SW 1271 (cell line): ENCODE measurements around the gene CNOT2.
"Not testable (repeated sequence)": the region's sequence is repeated elsewhere in the genome, so short reads cannot be mapped to it uniquely, and the experiment has no call there.

Source experiments
- DNase-seq, 2 experiments: peaks; one replicate each; lab custom pipeline; 2025; lab: John Stamatoyannopoulos, UW

CNOT2 gene

GRCh38 chr12:70304684-70305555 is 61.7 kb downstream of the CNOT2 start:
- not testable (repeated sequence) for DNase-seq

GRCh38 chr12:70305794-70306193 is 62.6 kb downstream of the CNOT2 start:
- DNase-seq, result no peak

DNA sequence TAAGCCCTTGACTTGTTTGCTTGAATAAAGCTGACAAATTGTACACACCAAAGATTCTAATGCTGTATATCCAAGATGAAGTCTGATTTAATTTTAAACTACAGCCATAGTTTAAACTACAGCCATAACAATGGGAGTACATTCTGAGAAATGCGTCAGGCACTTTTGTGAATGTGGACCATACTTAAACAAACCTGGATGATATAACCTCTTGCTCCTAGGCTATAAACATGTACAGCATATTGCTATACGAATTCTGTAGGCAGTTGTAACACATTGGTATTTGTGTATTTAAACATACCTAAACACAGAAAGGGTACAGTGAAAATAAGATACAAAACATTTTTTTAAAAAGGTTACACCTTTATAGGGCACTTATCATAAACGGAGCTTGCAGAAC is 63.4 kb downstream of the CNOT2 start:
- DNase-seq, result no peak

DNA sequence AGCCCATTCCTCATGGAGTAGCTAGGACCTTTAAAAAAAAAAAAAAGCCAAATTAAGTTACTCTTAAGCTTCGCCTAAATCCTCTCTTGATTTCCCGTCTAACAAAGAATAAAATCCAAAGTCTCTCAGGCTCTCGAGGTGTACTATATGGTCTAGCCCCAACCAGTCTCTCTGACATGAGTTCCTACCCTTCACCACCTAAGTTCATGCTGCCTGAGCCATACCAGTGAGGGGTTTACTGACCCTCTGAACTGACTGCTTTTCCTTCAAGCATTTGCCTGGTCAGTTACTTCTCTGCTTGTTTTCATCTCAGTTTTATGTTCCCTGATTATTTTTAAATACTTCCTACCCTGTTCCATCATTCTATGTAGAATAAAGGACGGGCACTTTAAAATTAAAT is 64.6 kb downstream of the CNOT2 start:
- no peak for DNase-seq

- no peak for DNase-seq
Measured at GRCh38 chr12:70309348-70309747, 66.1 kb downstream of the CNOT2 start.

DNA sequence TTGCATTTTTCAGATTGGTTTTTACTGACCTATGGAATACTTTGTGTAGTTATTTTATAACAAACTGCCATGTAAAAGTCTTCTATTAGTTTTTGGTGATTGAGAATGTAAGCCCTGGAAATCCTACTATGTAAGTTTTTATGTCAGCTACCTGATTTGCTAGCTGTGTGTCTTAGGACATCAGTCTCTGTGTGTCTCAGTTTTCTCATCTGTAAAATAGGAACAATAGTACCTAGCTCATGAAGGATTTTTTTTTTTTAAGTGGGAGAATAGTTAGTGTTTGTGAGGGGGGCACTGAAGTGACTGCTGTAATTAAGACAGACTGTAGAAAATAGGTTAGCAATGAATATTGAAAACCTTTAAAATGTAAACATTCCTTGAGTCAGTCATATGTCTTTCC is 70.9 kb downstream of the CNOT2 start:
- DNase-seq, result no peak

DNA sequence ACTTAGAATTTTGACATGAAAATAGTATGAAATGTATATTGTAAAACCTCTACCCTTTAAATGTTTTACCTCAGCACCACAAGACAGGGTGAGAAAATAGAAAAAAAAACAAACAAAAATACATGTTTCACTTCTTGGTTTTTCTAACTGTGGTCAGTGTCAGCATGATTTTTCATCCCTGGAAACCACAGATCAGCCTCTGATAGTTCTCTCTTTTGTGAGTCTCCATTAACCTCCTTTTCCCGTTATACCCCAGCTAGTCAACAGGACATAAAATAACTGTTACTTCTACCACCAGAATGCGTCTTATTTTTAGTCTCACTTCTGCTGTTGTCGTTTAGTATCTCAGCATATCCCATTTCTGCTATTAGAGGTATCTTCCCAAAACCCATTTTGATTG is 74.5 kb downstream of the CNOT2 start:
- DNase-seq, result no peak

DNA sequence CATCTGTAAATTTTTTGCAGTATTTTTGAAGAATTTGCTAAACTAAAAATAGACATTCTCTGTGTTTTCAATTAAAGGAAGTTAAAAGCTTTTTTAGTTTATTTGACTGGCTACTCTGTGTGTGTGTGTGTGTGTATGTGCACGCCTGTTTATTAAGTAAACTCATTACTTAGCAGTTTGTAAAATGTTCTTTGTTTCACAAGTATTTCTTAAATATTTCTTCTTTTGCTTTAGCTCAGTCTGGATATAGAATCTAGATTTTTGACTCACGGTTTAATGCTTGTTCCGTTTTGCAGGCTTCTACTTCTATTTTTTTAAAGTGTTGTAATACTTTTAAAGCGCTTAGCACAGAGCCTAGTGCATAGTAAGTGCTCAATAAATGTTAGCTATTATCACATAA is 76.4 kb downstream of the CNOT2 start:
- DNase-seq, result no peak

DNA sequence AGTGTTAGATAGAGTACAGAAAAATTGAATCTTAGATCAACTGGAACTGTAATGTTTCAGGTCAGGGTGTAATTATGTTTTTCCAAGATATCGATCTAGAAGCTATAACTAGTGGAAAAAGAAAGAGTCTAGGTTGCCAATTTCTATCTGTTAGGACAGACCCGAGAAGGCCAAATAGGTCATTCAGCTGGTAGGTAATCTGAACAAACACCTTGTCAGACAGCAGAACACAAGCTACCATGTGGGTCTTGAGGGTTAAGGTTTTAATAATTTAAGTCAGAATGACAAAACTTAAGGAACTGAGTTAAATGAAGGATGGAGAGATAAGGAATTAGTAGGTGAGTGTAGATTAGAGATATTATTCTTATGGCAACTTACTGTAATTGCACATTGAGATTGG is 78.0 kb downstream of the CNOT2 start:
- no peak for DNase-seq

GRCh38 chr12:70327541-70327940 is 84.3 kb downstream of the CNOT2 start:
- DNase-seq, result no peak

DNA sequence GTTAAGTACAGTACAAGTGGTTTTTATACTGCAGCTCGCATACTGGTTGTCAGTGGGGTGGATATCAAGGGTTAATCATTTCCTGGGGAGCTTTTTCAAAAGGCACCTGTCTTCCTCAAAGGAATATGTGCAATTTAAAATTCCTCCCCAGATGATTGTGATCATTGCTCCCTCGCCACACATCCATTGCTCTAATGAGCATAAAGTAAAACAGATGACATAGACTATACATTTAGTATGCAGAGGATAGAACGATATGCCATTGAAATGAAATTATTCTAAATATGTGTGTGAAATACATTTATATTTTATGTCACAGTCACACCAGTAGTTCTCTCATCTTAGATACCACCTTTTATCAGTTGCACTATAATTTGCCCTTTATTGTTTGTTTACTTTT is 86.5 kb downstream of the CNOT2 start:
- DNase-seq, result no peak

- no peak for DNase-seq
Measured at GRCh38 chr12:70330158-70330557, 86.9 kb downstream of the CNOT2 start.

DNA sequence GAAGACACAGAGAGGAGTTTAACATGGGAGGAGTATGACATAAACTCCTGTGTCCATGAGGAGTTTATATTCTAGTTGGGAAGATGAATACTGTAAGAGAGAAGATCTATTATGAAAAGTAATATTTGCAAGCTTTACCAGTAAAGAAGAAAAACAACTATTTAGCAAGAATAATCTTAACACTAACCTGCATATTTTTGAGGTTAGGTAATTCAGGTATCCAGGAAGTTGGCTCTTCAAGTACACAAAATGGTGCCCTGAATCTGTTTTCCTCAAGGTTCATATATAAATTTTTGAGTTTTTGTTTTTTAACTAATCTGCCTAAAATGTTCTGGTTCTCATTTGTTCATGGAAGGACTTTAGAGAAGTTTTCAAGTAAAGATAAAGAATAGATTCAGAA is 89.0 kb downstream of the CNOT2 start:
- DNase-seq, result no peak

GRCh38 chr12:70334742-70335141 is 91.5 kb downstream of the CNOT2 start:
- DNase-seq, result no peak

DNA sequence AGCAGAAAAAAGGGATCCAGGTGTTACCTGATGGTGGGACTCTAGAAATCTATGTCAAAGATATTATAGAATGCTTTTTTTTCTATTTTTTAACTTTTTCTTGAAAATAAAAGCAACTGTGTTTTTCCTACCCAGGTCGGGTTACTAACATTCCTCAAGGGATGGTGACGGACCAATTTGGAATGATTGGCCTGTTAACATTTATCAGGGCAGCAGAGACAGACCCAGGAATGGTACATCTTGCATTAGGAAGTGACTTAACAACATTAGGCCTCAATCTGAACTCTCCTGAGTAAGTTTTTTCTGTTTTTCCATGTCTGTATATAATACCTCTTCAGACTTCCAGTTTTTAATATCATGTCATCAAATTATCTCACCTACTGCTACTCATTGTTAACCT is 95.3 kb downstream of the CNOT2 start:
- DNase-seq, result no peak

DNA sequence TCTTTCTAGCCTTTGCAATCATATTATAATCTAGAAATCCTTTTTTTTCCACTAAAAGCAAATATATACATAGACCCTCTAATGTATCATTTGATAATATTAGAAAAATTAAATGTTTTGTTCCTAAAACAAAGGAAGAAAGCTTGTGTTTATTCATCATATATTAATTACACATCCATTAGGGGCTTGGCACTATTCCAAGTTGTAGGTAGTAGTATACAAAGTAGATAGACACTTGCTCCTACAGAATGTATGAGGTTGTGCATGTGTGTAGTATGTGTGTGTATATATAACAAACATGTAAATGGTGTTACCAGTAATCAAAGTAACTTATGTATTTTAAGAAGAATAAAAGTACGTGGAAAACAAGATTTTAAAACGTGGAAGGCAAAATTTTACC is 107.8 kb downstream of the CNOT2 start:
- no peak for DNase-seq

DNA sequence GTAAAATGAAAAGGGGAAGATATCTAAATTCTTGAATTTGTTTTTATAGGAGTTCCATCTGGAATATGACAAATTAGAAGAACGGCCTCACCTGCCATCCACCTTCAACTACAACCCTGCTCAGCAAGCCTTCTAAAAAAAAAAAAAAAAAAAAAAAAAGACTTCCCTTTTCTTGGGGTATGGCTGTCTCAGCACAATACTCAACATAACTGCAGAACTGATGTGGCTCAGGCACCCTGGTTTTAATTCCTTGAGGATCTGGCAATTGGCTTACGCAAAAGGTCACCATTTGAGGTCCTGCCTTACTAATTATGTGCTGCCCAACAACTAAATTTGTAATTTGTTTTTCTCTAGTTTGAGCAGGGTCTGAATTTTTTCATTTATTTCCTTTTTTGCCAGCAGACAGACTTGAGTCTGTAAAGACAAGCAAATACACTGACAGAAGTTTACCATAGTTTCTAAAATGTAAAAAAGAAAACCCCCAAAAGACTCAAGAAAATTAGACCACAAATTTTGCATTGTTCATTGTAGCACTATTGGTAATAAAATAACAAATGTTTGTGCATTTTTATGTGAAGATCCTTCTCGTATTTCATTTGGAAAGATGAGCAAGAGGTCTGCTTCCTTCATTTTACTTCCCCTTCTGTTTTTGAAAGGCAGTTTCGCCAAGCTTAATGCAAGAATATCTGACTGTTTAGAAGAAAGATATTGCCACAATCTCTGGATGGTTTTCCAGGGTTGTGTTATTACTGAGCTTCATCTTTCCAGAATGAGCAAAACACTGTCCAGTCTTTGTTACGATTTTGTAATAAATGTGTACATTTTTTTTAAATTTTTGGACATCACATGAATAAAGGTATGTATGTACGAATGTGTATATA is 110.8 kb downstream of the CNOT2 start:
- no peak for DNase-seq

DNA sequence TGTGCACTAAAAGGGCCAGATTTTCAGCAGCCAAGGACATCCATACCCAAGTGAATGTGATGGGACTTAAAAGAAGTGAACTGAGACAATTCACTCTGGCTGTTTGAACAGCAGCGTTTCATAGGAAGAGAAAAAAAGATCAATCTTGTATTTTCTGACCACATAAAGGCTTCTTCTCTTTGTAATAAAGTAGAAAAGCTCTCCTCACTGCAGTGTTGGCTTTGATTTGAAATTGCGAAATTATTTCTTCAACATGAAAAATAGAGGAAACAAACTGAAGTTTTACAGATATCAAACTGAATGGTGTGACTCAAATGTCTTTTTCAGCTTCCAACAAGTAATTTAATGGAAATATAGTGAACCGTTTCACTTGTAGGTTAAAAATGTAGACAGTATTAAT is 111.6 kb downstream of the CNOT2 start:
- DNase-seq, result no peak

DNA sequence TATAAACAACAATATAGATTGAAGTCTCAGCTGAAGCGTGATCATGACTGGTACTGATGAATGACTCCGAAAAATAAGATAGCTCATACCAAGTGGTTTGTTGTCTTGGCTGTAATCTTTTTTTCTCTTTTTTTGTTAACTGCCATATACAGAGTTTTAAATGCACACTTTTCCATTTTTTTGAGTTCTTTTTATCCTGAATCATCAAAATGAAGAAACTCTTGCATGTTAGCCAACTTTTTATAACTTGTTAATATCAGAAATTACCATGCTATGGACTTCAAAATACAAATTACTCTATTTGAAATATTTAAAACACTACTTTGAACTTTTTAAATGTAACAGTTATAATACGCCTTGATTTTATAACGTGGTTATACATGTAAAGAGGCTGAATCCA is 112.7 kb downstream of the CNOT2 start:
- no peak for DNase-seq

DNA sequence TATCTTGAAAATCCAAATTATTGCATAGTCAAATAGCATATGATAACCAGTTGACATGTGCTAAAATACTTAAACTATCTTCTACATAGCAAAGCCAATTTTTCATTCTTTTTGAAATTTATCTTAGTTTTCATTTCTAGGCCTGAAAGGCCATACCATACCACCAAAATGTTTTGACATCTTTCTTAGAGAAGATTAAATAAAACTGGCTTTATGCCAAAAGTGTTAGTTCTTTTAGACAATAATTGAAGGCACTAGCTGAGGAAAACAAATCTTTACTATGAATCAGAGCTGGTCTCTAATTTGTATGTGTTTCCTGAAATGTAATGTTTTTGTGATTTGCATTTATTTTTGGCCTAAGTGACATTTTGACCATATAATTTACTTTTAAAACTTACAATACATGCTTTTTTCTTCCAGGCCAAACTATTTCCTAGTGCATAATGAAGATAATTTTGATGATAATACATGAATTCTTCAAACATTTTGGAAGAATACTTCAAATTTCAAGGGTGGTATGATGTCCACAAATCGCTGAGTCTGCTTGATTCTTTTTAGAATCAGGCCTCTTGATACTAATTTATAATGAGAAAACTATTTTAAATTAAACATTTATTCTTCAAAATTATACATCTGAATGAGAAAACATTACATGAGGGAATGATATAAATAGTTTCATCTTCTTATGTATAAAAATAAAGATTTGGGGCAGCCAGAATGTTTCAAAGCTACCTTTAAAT is 116.4 kb downstream of the CNOT2 start:
- no peak for DNase-seq

GRCh38 chr12:70360218-70360617 is 117.0 kb downstream of the CNOT2 start:
- no peak for DNase-seq

GRCh38 chr12:70364695-70365397 is 121.6 kb downstream of the CNOT2 start:
- DNase-seq, result no peak
